Gastrocnemius medialis (tissue), 4 donors: ENCODE measurements around the gene AGBL1. TPM values are rescaled to one million over a fixed set of nuclear protein-coding genes. Genes with fewer than 3 reads are reported as not detected.

Experiments used
- ATAC-seq, 2 donors: fragments of 150-250 bp; one replicate each; pipeline ENCODE4 v1.9.1; 2016
- DNase-seq, 2 donors: peaks; one replicate each; pipeline ENCODE4 v3.0.0-alpha.2; 2019
- H3K27ac ChIP-seq, 4 donors: fragments of 200-600 bp; sonication (generic); 1 replicate in 1 of 4; 2 replicates in 3 of 4; pipeline ENCODE4 v1.5.1; 2016 to 2018; ENCODE audit warnings: mild to moderate bottlenecking in 2 of 4, moderate library complexity in 1 of 4
- H3K27me3 ChIP-seq, 3 donors: fragments of 200-600 bp; sonication (generic) in 2 of 3; 1 replicate in 1 of 3; 2 replicates in 2 of 3; pipeline versions ENCODE4 v1.5.1 to v1.6.0; 2016 to 2019; ENCODE audit warnings: mild to moderate bottlenecking in 1 of 3, moderate library complexity in 1 of 3
- H3K36me3 ChIP-seq, 2 donors: fragments of 200-600 bp; sonication (generic) in 1 of 2; one replicate each; pipeline ENCODE4 v1.5.1; 2017 to 2018
- H3K4me1 ChIP-seq, 2 donors: fragments of 200-600 bp; sonication (generic) in 1 of 2; one replicate each; pipeline ENCODE4 v1.5.1; 2016 to 2017; ENCODE audit warnings: mild to moderate bottlenecking in 2 of 2
- H3K4me3 ChIP-seq, 4 donors: fragments of 200-600 bp; sonication (generic) in 3 of 4; 1 replicate in 1 of 4; 2 replicates in 3 of 4; pipeline ENCODE4 v1.5.1; 2016 to 2019; ENCODE audit warnings: mild to moderate bottlenecking in 2 of 4
- H3K9me3 ChIP-seq, 3 donors: fragments of 200-600 bp; sonication (generic) in 2 of 3; 1 replicate in 1 of 3; 2 replicates in 2 of 3; pipeline ENCODE4 v1.5.1; 2016 to 2019
- CTCF ChIP-seq, 5 experiments: fragments of 450-650 bp in 3 of 5; fragments of 200-600 bp in 2 of 5; sonication (generic) in 2 of 5; IDR thresholded peaks in 4 of 5; conservative IDR thresholded peaks in 1 of 5; 1 replicate in 4 of 5; 2 replicates in 1 of 5; pipeline ENCODE4 v1.5.1; 2016 to 2019; ENCODE audit warnings: antibody characterized with exemption in 5 of 5, mild to moderate bottlenecking in 3 of 5, moderate library complexity in 3 of 5
- POLR2A ChIP-seq, 2 donors: fragments of 450-650 bp; IDR thresholded peaks; one replicate each; pipeline ENCODE4 v1.6.1; 2017; ENCODE audit warnings: antibody characterized with exemption in 2 of 2, mild to moderate bottlenecking in 2 of 2, moderate library complexity in 2 of 2
- in situ Hi-C, 4 donors: fragments of 200-750 bp; cut with MboI; loops; one replicate each; pipeline versions ENCODE4 v1.15.0 to v1.8.0; 2017; ENCODE audit warnings: low sequenced_read_pairs in 4 of 4
- intact Hi-C: fragments of 100-400 bp; cut with DNase I; formaldehyde crosslinking; loops from one replicate; pipeline ENCODE4 v1.15.1; 2023; ENCODE audit warnings: low total_unique reads
- total RNA-seq, 4 donors: library from RNA; depleted of rRNA; stranded (reverse); fragments of >200 nt; gene quantifications; one replicate each; pipeline versions ENCODE4 v1.1.0 to v1.2.3, GENCODE V29; 2016

AGBL1 gene
- total RNA-seq, 4 donors from 2014 or later, result 3.8 to 29.7 (median 15.9) TPM

DNA sequence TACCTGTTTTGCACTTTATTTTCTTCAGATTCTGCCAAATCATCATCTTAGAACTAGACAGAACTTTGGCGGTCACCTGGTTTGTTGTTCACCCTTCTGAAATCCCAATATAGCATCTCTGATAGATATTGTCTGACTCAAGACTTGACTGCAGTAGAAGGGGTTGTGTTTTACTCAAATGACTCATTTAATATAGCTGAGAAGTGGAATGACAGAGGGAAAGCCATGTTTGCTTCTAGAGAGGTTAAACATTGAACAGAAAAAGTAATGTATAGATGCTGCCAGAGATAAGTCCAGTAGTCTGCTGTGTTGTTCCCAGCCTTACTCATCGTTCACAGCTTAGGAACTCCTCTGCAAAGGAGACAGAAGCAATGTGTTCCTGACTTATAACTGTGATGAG, 402.0 kb downstream of the AGBL1 start:
- H3K36me3 ChIP-seq, result no peaks in the 10 kb centered on the region
- ATAC-seq (no peak), DNase-seq (no peak)
- intact Hi-C loops (no loop called here), in situ Hi-C loops (no loop called here)
- no peak overlapping the region for H3K4me3 ChIP-seq
- H3K27me3 ChIP-seq, result no peaks in the 10 kb centered on the region
- no peak for TF ChIP-seq POLR2A (IDR thresholded peaks at IDR 0.05)
- no peak for TF ChIP-seq CTCF (IDR thresholded peaks at IDR 0.05 in 4 of 5, conservative IDR thresholded peaks at IDR 0.05 in 1 of 5)
- no peak overlapping the region for H3K27ac ChIP-seq
- H3K4me1 ChIP-seq, result peaks cover 0 to 2% of the 10 kb centered on the region in 2 donors
- no peaks in the 10 kb centered on the region for H3K9me3 ChIP-seq

- TF ChIP-seq CTCF (IDR thresholded peaks at IDR 0.05 in 4 of 5, conservative IDR thresholded peaks at IDR 0.05 in 1 of 5) (no peak), POLR2A (IDR thresholded peaks at IDR 0.05) (no peak)
- Histone ChIP-seq H3K4me1 (peaks cover 0 to 3% of the 10 kb centered on the region in 2 donors), H3K27me3 (no peaks in the 10 kb centered on the region), H3K27ac (no peak overlapping the region), H3K9me3 (no peaks in the 10 kb centered on the region), H3K36me3 (no peaks in the 10 kb centered on the region), H3K4me3 (no peak overlapping the region)
- intact Hi-C loops (no loop called here), in situ Hi-C loops (no loop called here)
- ATAC-seq (no peak), DNase-seq (no peak)
These were observed 404.3 kb downstream of the AGBL1 start for GRCh38 chr15:86483936-86484335.

GRCh38 chr15:86488046-86488445, 408.4 kb downstream of the AGBL1 start:
- Histone ChIP-seq H3K4me1 (peaks cover 0 to 3% of the 10 kb centered on the region in 2 donors), H3K36me3 (no peaks in the 10 kb centered on the region), H3K27me3 (no peaks in the 10 kb centered on the region), H3K27ac (no peak overlapping the region), H3K9me3 (no peaks in the 10 kb centered on the region), H3K4me3 (no peak overlapping the region)
- intact Hi-C loops (no loop called here), in situ Hi-C loops (no loop called here)
- DNase-seq, result no peak
- TF ChIP-seq CTCF (IDR thresholded peaks at IDR 0.05 in 4 of 5, conservative IDR thresholded peaks at IDR 0.05 in 1 of 5) (no peak), POLR2A (IDR thresholded peaks at IDR 0.05) (no peak)
- ATAC-seq, result no peak

DNA sequence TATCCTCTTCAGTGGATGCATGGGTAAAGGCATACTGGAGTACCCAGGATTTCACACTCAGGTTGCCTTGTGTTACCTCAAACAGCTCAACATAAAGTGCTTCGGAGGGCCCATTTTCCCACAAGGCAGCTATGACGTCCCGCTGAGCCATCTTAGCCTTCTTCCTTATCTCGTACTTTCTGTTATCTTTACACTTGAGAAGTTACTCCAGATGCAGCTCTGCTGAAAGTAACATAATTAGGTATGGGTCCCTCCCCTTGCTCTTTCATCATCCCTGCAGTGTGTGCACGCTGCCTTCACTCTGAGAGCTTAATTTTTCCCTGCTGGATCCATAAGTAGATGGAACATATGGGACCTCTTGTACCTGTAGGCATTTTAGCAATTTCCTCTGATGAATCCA, 410.3 kb downstream of the AGBL1 start:
- no peak for TF ChIP-seq CTCF (IDR thresholded peaks at IDR 0.05 in 4 of 5, conservative IDR thresholded peaks at IDR 0.05 in 1 of 5)
- Histone ChIP-seq H3K27ac (no peak overlapping the region), H3K4me1 (peaks cover 0 to 3% of the 10 kb centered on the region in 2 donors), H3K36me3 (no peaks in the 10 kb centered on the region), H3K27me3 (no peaks in the 10 kb centered on the region), H3K4me3 (no peak overlapping the region), H3K9me3 (no peaks in the 10 kb centered on the region)
- in situ Hi-C loops, result no loop called here
- no peak for ATAC-seq
- intact Hi-C loops, result no loop called here
- DNase-seq, result no peak

- H3K9me3 ChIP-seq, result no peaks in the 10 kb centered on the region
- in situ Hi-C loops (no loop called here), intact Hi-C loops (no loop called here)
- ATAC-seq (no peak), DNase-seq (no peak)
- H3K4me1 ChIP-seq, result peaks cover 0 to 3% of the 10 kb centered on the region in 2 donors
- no peaks in the 10 kb centered on the region for H3K36me3 ChIP-seq
- no peak overlapping the region for H3K27ac ChIP-seq
- TF ChIP-seq CTCF (IDR thresholded peaks at IDR 0.05 in 4 of 5, conservative IDR thresholded peaks at IDR 0.05 in 1 of 5) (no peak), POLR2A (IDR thresholded peaks at IDR 0.05) (no peak)
- H3K4me3 ChIP-seq, result no peak overlapping the region
- no peaks in the 10 kb centered on the region for H3K27me3 ChIP-seq
These were observed 411.4 kb downstream of the AGBL1 start for GRCh38 chr15:86491118-86491517.
